MM.1S (cell line): ENCODE results near the gene POLR1D.

Source experiments
- DNase-seq: peaks from one replicate; pipeline ENCODE4 v3.0.0-alpha.2; 2015
- H2AFZ ChIP-seq: fragments of 300-600 bp; sonication (generic); 2 replicates; pipeline ENCODE4 v1.6.0; 2016; ENCODE audit warnings: antibody characterized with exemption, low read length
- H3F3A ChIP-seq: fragments of 300-600 bp; sonication (generic); 2 replicates; pipeline ENCODE4 v1.6.1; 2016; ENCODE audit warnings: mild to moderate bottlenecking, antibody characterized with exemption, low read length, moderate library complexity, mixed read lengths; ENCODE audit not compliant: insufficient read depth
- H3K27ac ChIP-seq: fragments of 300-600 bp; sonication (generic); 2 replicates; pipeline ENCODE4 v1.5.1; 2016; ENCODE audit warnings: mild to moderate bottlenecking, low read length
- H3K27me3 ChIP-seq: fragments of 300-600 bp; sonication (generic); replicated peaks from 2 replicates; pipeline ENCODE4 v1.6.0; 2016; ENCODE audit warnings: low read length; ENCODE audit not compliant: insufficient read depth
- H3K36me3 ChIP-seq: fragments of 300-600 bp; sonication (generic); replicated peaks from 2 replicates; pipeline ENCODE4 v1.6.1; 2016; ENCODE audit warnings: mild to moderate bottlenecking, low read length, mixed read lengths; ENCODE audit not compliant: insufficient read depth
- H3K4me1 ChIP-seq: fragments of 300-600 bp; sonication (generic); 2 replicates; pipeline ENCODE4 v1.6.1; 2016; ENCODE audit warnings: low read length, mixed read lengths
- H3K4me2 ChIP-seq: fragments of 300-600 bp; sonication (generic); 2 replicates; pipeline ENCODE4 v1.6.0; 2016; ENCODE audit warnings: low read depth, low read length
- H3K4me3 ChIP-seq: fragments of 300-600 bp; sonication (generic); 2 replicates; pipeline ENCODE4 v1.5.1; 2016; ENCODE audit warnings: low read length, mixed read lengths
- H3K79me2 ChIP-seq: fragments of 300-600 bp; sonication (generic); 2 replicates; pipeline ENCODE4 v1.6.1; 2016; ENCODE audit warnings: mixed run types, low read length, mixed read lengths
- H3K9ac ChIP-seq: fragments of 300-600 bp; sonication (generic); 2 replicates; pipeline ENCODE4 v1.6.1; 2016; ENCODE audit warnings: low read length, mixed read lengths
- H3K9me2 ChIP-seq: fragments of 300-600 bp; sonication (generic); replicated peaks from 2 replicates; pipeline ENCODE4 v1.6.1; 2016; ENCODE audit warnings: mild to moderate bottlenecking, low read length, mixed read lengths; ENCODE audit not compliant: insufficient read depth
- H3K9me3 ChIP-seq: fragments of 300-600 bp; sonication (generic); replicated peaks from 2 replicates; pipeline ENCODE4 v1.6.1; 2016; ENCODE audit warnings: mild to moderate bottlenecking, low read length, mixed read lengths; ENCODE audit not compliant: insufficient read depth
- H4K20me1 ChIP-seq: fragments of 300-600 bp; sonication (generic); 2 replicates; pipeline ENCODE4 v1.6.1; 2016; ENCODE audit warnings: mild to moderate bottlenecking, low read length, moderate library complexity, mixed read lengths; ENCODE audit not compliant: insufficient read depth
- EZH2 ChIP-seq: fragments of 300-600 bp; sonication (generic); optimal IDR thresholded peaks from 2 replicates; pipeline ENCODE3; 2017; ENCODE audit warnings: low read depth, mild to moderate bottlenecking, antibody characterized with exemption, low read length, mixed read lengths
- EZH2phosphoT487 ChIP-seq: fragments of 300-600 bp; sonication (generic); IDR thresholded peaks from 2 replicates; pipeline ENCODE4 v1.6.1; 2018; ENCODE audit warnings: antibody characterized with exemption, low read length
- TF ChIP-seq, protein P1 (sequence below): fragments of 300-600 bp; sonication (generic); IDR thresholded peaks from 2 replicates; pipeline ENCODE4 v1.5.1; 2016; ENCODE audit warnings: antibody characterized with exemption, low read length, mixed read lengths

POLR1D gene

DNA sequence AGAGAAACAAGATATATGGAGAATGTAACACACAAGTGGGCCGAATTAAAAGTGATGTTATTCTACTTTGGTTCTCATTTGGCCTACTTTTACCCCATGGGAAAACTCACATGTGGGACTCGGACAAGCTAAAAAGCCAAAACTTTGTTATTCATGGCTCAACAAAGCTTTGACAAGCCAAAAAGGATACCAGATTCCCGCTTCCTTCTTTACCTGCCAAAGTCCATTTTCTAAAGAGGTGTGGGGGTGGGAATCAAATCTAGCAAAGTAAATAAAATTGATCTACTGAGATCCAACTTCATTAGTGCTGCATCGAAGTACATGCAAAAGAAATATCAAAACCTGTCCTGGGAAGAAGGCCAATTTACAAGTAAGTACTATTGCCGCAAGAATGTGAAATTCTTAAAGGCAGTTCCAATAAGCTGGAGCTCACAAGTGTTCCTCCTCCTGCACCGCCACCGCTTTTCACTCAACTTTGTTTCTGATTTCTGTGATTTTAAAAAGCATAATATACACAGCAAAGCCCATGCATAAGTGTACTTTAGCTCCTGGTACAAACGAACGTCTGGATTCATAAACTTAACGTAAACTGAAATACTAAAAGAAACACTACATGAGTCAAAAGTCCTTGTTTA lies 2.5 kb upstream of the POLR1D start:
- peaks cover 82% of the 10 kb centered on the region for H3K79me2 ChIP-seq
- H3K27ac ChIP-seq: no peak overlapping the region
- DNase-seq: no peak
- peak overlapping the region; percentile 63; the same call in 1 of the 2 replicates for H3K9ac ChIP-seq
- no peak overlapping the region for H2AFZ ChIP-seq
- peak overlapping the region; percentile 53 for H3K4me2 ChIP-seq
- no peaks in the 10 kb centered on the region for H3K36me3 ChIP-seq
- H3F3A ChIP-seq: peaks cover 7% of the 10 kb centered on the region; the same call in 1 of the 2 replicates
- no peaks in the 10 kb centered on the region for H4K20me1 ChIP-seq
- no peaks in the 10 kb centered on the region for H3K9me3 ChIP-seq
- H3K9me2 ChIP-seq: no peaks in the 10 kb centered on the region
- H3K4me3 ChIP-seq: peak overlapping the region; percentile 66
- TF ChIP-seq, protein P1, sequence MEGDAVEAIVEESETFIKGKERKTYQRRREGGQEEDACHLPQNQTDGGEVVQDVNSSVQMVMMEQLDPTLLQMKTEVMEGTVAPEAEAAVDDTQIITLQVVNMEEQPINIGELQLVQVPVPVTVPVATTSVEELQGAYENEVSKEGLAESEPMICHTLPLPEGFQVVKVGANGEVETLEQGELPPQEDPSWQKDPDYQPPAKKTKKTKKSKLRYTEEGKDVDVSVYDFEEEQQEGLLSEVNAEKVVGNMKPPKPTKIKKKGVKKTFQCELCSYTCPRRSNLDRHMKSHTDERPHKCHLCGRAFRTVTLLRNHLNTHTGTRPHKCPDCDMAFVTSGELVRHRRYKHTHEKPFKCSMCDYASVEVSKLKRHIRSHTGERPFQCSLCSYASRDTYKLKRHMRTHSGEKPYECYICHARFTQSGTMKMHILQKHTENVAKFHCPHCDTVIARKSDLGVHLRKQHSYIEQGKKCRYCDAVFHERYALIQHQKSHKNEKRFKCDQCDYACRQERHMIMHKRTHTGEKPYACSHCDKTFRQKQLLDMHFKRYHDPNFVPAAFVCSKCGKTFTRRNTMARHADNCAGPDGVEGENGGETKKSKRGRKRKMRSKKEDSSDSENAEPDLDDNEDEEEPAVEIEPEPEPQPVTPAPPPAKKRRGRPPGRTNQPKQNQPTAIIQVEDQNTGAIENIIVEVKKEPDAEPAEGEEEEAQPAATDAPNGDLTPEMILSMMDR: no peak
- TF ChIP-seq EZH2phosphoT487 (no peak), EZH2 (no peak)
- no peaks in the 10 kb centered on the region for H3K27me3 ChIP-seq
- H3K4me1 ChIP-seq: peaks cover 8% of the 10 kb centered on the region; the same call in 1 of the 2 replicates

DNA sequence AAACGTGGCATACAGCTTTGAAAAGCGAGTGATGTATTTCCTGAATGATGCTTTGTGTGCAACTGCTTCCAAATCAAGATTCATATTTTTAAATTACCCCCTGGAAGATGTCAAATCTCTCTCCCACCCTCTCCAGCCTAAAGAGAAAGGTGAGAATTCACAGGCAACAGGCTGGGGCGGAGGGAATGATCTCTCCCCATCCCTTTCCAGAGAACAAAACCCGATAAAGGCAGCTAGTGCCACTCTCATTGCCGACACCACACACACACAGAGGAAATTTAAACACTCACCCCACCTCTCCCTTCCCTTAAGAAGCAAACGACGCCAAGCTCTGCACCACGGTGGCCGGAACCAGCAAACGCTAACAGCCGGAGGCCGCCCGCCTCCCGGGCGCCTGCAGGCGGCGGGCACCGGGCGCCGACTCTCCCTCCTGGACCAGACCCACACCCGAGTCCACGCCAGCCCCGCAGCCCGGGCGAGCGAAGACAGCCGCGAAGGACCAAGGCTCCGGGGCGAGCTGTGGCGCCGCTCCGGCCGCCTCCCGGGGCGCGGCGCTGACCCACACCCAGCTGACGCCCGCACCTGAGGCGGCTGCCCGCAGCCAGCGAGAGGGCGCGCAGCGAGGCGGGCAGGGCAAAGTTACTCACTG lies 1.8 kb upstream of the POLR1D start:
- H3F3A ChIP-seq: peaks cover 7% of the 10 kb centered on the region; the same call in 1 of the 2 replicates
- peak overlapping the region; percentile 63; the same call in 1 of the 2 replicates for H3K9ac ChIP-seq
- H3K9me3 ChIP-seq: no peaks in the 10 kb centered on the region
- H3K36me3 ChIP-seq: no peaks in the 10 kb centered on the region
- peaks cover 8% of the 10 kb centered on the region; the same call in 1 of the 2 replicates for H3K4me1 ChIP-seq
- peak overlapping the region; percentile 53 for H3K4me2 ChIP-seq
- no peaks in the 10 kb centered on the region for H3K9me2 ChIP-seq
- H3K27ac ChIP-seq: peak overlapping the region; percentile 37; the same call in 1 of the 2 replicates
- peak; percentile 15 for DNase-seq
- H3K79me2 ChIP-seq: peaks cover 82% of the 10 kb centered on the region
- no peaks in the 10 kb centered on the region for H4K20me1 ChIP-seq
- H2AFZ ChIP-seq: 0 out of 2 replicates have a peak overlapping the region, but pooled peaks have one; percentile 27
- peak overlapping the region; percentile 66 for H3K4me3 ChIP-seq
- H3K27me3 ChIP-seq: no peaks in the 10 kb centered on the region
- no peak for TF ChIP-seq EZH2phosphoT487
- TF ChIP-seq, protein P1: no peak; the same call in 1 of the 2 replicates
- no peak for TF ChIP-seq EZH2

DNA sequence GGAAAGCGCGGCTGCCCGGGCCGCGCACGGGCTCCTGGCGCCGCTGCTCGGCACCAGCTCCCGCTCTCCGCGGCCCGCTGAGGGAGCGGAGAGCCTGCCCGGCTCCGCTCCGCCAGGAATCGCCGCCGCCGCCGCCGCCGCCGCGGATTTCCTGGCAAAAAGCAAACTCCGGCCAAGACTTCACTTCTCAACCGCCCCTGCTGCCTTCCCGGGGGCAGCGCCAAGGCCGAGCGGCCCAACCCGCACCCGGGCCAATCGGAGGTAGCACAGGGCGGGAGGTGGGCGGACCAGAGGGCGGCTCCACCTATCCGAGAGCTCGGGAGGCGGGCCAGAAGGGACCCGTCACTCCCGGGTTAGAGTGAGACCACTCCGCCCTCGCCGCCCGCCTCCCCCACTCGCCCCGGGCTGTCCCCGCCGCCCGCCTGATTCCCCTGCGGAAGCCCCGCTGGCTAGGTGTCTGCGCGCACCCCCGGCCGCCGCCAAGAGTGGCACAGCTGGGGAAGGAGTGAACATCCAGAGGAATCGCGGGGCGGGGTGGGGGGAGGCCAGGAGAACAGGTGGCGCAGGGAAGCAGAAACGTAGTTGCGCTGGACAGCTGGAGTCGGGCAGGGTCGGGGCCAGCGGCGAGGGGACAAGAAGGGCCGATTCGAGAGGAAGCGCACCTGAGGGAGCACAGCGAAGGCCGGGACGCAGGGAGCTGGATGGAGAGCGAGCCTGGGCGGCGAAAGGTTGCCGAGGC lies 1.1 kb upstream of the POLR1D start, which contains the start of gene LNX2:
LNX2 (minus strand) TSS at position 153 of the 739 bp plus-strand sequence. CDS start 38,826 bp downstream, outside the sequence.
- Histone ChIP-seq H3K27ac (peak within 1 kb of the TSS; percentile 96), H3K9me2 (no peaks in the 10 kb centered on the region), H3F3A (peaks cover 7% of the 10 kb centered on the region; the same call in 1 of the 2 replicates), H3K4me3 (peak within 1 kb of the TSS; percentile 77), H3K4me2 (peak within 1 kb of the TSS; percentile 60), H4K20me1 (no peaks in the 10 kb centered on the region), H3K9ac (peak within 1 kb of the TSS; percentile 90), H3K36me3 (no peaks in the 10 kb centered on the region), H3K4me1 (peaks cover 8% of the 10 kb centered on the region; the same call in 1 of the 2 replicates), H3K27me3 (no peaks in the 10 kb centered on the region), H3K9me3 (no peaks in the 10 kb centered on the region), H2AFZ (peak within 1 kb of the TSS; percentile 67), H3K79me2 (peaks cover 82% of the 10 kb centered on the region)
- peak; percentile 89 for DNase-seq
- TF ChIP-seq EZH2phosphoT487: no peak
- TF ChIP-seq, protein P1: no peak
